ENCODE data around the gene FBXL7.

DNA sequence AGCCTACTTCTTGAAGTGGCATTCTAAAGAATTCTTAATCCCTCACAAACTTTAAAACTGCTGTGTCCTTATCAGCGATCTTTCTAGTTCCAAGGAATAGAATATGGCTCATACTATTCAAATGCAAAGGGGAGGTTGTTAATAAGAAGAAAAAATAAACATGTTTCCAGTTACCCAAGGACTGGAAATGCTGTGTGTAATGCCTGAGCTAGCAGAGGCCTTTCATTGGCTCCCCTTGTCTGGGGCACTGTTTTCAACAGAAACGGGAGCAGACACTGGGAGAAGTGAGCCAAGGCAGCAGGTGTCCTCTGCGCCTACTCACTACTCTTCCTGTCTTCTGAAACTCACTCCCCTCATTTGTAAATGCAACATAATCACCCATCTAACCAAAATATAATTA, 426.6 kb downstream of the FBXL7 start:
- TF ChIP-seq POLR2A (IDR thresholded peaks at IDR 0.05) (no peak), EP300 (IDR thresholded peaks at IDR 0.05; ENCODE audit: low read depth) (no peak)
- TF ChIP-seq, protein P1, sequence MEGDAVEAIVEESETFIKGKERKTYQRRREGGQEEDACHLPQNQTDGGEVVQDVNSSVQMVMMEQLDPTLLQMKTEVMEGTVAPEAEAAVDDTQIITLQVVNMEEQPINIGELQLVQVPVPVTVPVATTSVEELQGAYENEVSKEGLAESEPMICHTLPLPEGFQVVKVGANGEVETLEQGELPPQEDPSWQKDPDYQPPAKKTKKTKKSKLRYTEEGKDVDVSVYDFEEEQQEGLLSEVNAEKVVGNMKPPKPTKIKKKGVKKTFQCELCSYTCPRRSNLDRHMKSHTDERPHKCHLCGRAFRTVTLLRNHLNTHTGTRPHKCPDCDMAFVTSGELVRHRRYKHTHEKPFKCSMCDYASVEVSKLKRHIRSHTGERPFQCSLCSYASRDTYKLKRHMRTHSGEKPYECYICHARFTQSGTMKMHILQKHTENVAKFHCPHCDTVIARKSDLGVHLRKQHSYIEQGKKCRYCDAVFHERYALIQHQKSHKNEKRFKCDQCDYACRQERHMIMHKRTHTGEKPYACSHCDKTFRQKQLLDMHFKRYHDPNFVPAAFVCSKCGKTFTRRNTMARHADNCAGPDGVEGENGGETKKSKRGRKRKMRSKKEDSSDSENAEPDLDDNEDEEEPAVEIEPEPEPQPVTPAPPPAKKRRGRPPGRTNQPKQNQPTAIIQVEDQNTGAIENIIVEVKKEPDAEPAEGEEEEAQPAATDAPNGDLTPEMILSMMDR (IDR thresholded peaks at IDR 0.05) = no peak

Measured in transverse colon (tissue), 3 donors.